ENCODE results near the gene ERG. TPM values are rescaled to one million over a fixed set of nuclear protein-coding genes. Genes with fewer than 3 reads are reported as not detected.

ERG gene
- total and polyA plus RNA-seq, 2 experiments from 2014 or later: 0.14 to 0.44 TPM

GRCh38 chr21:38399103-38399502 is 99.2 kb downstream of the ERG start:
- Histone ChIP-seq H3F3A (replicated peaks; ENCODE audit: low read depth) (no peaks in the 10 kb centered on the region), H3K4me1 (ENCODE audit: insufficient read depth) (peaks cover 11% of the 10 kb centered on the region; the same call in 1 of the 2 replicates), H3K36me3 (ENCODE audit: insufficient read depth) (no peaks in the 10 kb centered on the region), H3K4me3 (no peak overlapping the region), H3K9me2 (ENCODE audit: insufficient read depth) (no peaks in the 10 kb centered on the region; the same call in 1 of the 2 replicates), H4K20me1 (replicated peaks; ENCODE audit: insufficient read depth) (no peaks in the 10 kb centered on the region), H3K27me3 (ENCODE audit: insufficient read depth) (no peaks in the 10 kb centered on the region), H3K4me2 (no peak overlapping the region), H3K79me2 (replicated peaks; ENCODE audit: insufficient read depth) (no peaks in the 10 kb centered on the region), H2AFZ (no peak overlapping the region), H3K27ac (ENCODE audit: low read depth) (no peak overlapping the region)
- peaks cover 4% of the 10 kb centered on the region for H3K27me3 Mint-ChIP-seq (ENCODE audit: insufficient read depth, low read depth, poor library complexity)
- ATAC-seq (no peak), DNase-seq (ENCODE audit: low spot score) (no peak)
- peaks cover 29% of the 10 kb centered on the region for H3K4me1 Mint-ChIP-seq
- H3K36me3 Mint-ChIP-seq (ENCODE audit: low read depth): no peaks in the 10 kb centered on the region
- no peak for TF ChIP-seq CREB1 (CRISPR knock-in tag; IDR thresholded peaks at IDR 0.05; ENCODE audit: low read depth)
- no peak for TF ChIP-seq CTCF (conservative IDR thresholded peaks at IDR 0.05; ENCODE audit: low read depth in 2 of 2)
- TF ChIP-seq REST (IDR thresholded peaks at IDR 0.05; ENCODE audit: unreplicated experiment): no peak
- no peak for TF ChIP-seq STAT1 (IDR thresholded peaks at IDR 0.05; ENCODE audit: unreplicated experiment)
- TF ChIP-seq EZH2 (IDR thresholded peaks at IDR 0.05; ENCODE audit: low read depth, unreplicated experiment): no peak
- TF ChIP-seq ZNF462 (CRISPR knock-in tag; IDR thresholded peaks at IDR 0.05): no peak
- TF ChIP-seq ZNF114 (CRISPR knock-in tag; IDR thresholded peaks at IDR 0.05): no peak
- TF ChIP-seq JUNB (IDR thresholded peaks at IDR 0.05; ENCODE audit: unreplicated experiment): no peak
- TF ChIP-seq ETS1 (IDR thresholded peaks at IDR 0.05): no peak
- no peak for TF ChIP-seq ZNF331 (CRISPR knock-in tag; IDR thresholded peaks at IDR 0.05; ENCODE audit: low read depth)
- no peak for TF ChIP-seq EZH2phosphoT487 (IDR thresholded peaks at IDR 0.05; ENCODE audit: unreplicated experiment)
- TF ChIP-seq POLR2AphosphoS5 (IDR thresholded peaks at IDR 0.05; ENCODE audit: low read depth): no peak
- no peak for TF ChIP-seq NANOG (IDR thresholded peaks at IDR 0.05; ENCODE audit: borderline replicate concordance)
- H3K9me3 Mint-ChIP-seq: no peaks in the 10 kb centered on the region
- H3K27ac Mint-ChIP-seq: no peak overlapping the region
- no peak overlapping the region for H3K4me3 Mint-ChIP-seq
